ENCODE measurements around the gene ARRDC3.
"Not testable (repeated sequence)": the region's sequence is repeated elsewhere in the genome, so short reads cannot be mapped to it uniquely, and the experiment has no call there.

Gene ARRDC3, protein sequence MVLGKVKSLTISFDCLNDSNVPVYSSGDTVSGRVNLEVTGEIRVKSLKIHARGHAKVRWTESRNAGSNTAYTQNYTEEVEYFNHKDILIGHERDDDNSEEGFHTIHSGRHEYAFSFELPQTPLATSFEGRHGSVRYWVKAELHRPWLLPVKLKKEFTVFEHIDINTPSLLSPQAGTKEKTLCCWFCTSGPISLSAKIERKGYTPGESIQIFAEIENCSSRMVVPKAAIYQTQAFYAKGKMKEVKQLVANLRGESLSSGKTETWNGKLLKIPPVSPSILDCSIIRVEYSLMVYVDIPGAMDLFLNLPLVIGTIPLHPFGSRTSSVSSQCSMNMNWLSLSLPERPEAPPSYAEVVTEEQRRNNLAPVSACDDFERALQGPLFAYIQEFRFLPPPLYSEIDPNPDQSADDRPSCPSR

DNA sequence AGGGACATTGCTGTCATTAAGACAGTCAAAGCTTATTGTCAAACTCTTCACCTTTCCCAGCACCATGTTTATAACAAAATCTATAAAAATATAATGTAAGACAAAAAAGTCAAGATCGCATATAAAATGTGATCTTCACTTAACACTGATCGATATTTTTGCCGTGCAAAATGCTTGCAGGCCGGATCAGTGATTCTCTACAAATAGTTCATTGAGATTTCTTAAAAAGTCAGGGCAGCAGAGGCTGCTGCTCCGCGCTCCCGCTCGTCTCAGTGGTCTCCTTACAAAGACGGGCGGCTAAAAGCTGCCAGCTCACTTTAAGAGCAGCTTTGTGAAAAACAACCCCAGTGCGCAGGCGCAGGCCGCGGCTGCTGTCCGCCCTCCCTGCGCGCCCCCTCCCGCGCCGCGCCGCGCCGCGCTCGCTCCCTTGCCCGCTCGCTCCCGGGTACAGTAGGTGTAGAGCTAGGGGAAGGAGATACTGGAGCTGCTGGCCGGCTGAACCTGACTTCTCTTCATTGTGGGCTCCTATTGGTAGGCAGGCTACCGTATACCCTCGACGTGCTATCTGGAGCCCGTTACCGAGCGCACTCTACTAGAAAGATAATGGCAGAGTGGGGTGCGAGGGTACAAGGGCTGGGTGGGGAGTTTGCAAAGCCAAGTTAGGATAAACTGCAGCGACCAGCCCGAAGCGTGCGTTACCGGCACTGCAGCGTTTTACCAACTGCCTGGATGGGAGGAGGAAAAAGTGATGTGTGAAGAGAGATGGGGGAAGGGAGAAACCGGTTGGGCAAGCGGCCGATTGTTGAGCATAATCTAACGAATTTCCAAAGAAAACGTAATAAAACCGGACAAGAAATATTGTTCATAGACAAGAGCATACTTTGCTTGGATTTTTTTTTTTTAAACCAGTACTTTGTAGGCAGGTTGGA, at the start of gene ARRDC3:
ARRDC3 (minus strand) TSS at position 291 of the 929 bp plus-strand sequence; CDS start at position 66, 225 bp downstream.
- peak; percentile 94 for DNase-seq

DNA sequence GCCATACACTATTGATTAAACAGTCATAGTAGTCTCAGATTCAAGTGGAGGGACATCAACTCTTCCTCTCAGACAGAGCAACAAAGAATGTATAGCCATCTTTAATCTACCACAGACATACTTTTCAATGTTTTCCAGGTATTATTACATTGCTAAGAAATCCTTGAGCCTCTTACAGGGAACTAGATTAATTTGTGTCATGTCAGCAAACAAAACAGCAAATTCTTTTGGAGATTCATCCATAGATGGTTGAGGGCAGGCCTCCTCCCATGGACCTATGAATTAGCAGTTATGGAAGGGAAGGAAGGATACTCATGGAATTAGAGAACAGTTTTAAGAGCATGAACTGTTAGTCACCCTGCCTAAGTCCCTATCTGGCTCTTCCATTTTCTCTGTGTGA, 47.8 kb upstream of the ARRDC3 start:
- no peak for DNase-seq

DNA sequence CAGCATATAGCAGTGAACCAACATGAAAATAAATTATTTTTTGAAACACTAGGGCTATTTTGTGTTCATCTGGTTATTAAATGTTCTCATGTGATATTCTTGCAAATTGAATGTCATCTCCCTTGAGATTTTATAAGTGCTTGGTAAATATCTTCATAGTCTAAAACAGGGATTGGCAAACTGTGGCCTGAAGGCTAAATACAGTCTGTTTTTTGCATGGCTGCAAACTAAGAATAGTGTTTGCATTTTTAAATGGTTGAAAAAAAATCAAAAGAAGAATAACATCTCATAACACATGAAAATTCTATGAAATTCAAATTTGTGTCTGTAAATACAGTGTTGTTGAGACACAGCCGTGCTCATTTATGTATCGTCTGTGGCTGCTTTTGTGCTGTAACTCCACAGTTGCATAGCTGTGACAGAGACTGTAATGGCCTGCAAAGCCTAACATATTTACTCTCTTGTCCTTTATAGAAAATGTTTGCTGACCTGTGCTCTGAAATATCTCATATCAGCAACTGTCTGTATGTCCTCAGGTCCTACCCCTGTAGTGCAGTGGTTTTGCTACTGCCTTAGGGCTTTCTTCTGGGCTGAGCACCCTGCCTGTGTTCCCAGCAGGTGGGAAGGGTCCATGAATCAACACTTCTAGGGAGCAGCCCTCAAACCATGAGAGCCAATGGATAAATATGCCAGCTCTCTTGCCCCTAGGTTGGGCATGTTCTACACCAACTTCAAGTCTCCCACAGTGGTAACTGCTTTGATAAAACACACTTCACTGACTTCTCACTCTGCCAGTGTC, 41.7 kb upstream of the ARRDC3 start:
- no peak for DNase-seq

DNA sequence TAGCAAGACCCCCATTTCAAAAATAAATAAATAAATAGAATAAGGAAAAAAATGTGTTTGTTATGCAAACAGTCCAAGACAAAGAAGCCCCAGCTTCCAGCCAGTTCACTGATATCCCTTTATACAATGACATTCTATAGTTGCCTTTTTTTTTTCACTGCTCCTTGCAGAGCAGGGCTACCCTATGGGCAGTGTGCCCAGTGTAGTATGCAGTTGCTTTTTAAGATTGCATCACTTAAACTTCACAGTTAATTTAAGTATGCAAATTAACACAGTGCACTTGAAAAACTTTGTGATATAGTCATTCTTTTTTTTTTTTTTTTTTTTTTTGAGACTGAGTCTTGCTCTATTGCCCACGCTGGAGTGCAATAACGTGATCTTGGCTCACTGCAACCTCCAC, 40.8 kb upstream of the ARRDC3 start:
- no peak for DNase-seq

DNA sequence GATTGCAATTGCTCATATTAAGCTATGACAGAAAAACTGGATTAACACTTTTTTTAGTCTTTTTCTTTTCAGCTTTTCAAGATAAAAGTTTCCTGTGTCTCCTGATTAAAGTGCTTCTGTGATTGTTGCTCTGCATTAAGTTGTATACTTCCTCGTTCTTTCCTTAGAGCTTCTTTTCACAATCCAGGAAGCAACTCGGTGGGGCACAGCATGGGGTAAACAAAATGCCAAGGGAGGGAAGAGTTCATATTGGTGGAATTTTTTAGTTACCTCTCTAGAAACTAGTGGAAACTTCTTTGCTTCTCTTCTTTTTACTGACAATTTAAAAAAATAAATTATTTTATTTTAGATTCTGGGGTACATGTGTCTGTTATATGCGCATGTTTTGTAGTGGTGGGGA, 37.8 kb upstream of the ARRDC3 start:
- DNase-seq, result no peak

DNA sequence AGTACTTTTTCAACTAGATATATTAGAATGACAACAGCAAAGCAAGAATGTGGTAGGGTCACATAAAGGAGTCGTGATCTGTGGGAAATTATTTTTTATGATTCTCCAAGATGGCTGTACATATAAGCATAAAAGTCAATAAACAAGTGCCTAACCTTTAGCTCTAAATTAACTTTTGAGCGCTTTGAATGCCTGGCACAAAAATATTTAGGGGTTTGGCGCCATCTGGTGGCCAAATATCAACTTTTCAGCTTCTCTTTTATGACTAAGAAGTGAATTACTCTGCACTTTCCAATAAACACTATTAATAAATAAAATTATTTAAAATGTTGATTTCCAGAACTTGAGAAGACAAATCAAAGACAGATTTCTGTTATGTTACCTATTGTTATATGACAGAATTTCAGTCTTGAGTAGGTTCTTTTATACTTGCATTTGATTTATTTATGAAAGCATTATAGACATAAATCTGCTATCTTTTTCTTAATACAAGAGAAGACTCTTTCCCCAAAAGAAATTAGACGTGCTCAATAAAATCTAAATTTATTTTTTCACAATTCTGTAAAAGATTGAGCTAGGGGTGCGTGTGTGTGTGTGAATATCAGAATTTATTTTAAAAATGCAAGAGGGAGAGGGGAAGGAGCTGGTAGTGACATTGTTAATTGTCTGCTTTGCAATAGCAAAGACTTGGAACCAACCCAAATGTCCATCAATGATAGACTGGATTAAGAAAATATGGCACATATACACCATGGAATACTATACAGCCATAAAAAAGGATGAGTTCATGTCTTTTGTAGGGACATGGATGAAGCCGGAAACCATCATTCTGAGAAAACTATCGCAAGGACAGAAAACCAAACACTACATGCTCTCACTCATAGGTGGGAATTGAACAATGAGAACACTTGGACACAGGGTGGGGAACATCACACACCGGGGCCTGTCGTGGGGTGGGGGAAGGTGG, 36.7 kb upstream of the ARRDC3 start:
- DNase-seq, result peak; percentile 31

DNA sequence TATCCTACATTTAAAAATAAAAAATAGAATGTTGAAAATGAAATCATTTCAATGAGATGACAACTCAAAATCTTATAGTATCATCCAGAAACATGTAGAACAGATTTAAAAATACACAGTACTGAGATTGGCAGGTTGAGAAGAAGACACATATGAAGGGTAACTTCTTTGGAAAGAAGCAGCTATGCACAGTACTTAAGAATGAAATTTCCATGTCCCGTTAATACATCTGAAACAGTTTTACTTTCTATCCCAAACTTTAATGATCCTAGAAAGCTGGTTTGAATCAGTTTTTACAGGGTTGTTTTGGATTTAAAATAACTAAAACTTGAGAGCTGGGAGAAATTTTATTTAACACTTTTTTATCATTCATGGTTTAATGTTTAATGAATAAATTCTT, 36.0 kb upstream of the ARRDC3 start:
- DNase-seq, result no peak

DNA sequence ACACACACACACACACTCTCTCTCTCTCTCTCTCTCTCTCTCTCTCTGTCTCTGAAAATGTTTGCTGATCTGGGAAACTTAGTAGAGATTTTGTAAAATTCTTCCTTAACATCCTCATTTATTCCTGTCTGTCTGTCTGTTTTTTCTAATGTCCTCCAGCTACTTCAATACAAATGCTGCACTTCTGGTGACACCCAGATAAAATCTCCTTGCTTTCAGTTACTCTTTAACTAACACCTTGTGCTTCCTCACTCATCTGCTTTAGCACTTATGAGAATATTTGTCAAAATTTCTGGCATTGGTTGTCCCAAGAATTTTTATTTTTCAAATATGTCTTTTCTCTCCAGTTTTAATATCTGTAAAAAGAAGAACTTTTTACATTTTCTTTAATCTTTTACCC, 35.0 kb upstream of the ARRDC3 start:
- DNase-seq, result no peak

DNA sequence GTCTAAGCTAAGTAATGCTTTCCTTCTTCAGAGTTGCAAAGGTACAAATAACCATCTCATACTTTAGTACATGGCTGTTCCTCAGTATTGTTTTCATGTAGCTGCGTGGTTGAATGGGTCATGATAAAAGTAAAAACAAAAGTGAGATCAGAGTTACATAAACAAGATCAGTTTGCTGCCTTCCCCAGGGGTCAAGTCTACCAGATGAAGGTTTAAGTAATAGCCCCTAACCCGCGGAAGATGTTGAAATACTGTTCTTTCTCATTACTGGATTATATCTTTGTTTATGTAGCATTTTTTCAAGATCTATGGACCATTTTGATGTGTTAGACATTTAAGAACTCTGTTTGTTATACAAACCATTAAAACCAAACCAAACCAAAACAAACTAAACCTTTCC, 34.1 kb upstream of the ARRDC3 start:
- no peak for DNase-seq

DNA sequence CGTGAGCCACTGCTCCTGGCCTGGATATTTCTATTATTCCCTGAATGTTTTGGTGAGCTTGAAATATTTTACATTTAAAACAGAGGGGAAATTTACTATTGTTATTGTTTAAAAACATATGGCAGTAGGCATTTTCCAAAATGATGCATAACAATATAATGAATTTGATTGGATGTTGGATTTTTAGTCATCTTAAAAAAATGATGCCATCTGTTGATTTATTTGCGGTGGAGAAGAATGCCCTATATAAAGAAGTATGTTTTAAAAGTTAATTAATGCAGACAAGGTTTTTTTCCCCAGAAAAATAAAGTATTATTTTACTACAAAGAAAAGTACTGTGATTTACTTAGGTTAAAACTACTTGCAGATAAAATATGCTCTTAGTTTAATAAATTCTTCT, 33.4 kb upstream of the ARRDC3 start:
- DNase-seq, result no peak

DNA sequence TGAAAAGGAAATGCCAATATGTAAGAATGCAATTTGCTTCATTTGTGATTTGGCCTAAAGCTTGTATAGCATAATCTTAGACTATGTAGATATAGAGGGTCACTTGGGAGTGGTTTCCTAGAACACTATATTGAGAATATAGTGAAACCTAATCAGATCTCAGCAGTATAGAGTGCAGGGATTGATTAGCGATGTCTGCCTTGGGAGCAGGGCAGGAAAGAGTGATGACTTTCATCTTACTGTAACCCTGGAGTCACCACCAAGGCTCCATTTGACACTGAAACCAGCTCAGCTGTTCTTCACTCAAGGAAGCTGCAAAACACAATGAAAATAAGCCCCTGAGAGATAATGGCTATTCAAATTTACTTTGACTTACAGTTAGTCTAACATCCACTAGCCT, 26.2 kb upstream of the ARRDC3 start:
- no peak for DNase-seq

DNA sequence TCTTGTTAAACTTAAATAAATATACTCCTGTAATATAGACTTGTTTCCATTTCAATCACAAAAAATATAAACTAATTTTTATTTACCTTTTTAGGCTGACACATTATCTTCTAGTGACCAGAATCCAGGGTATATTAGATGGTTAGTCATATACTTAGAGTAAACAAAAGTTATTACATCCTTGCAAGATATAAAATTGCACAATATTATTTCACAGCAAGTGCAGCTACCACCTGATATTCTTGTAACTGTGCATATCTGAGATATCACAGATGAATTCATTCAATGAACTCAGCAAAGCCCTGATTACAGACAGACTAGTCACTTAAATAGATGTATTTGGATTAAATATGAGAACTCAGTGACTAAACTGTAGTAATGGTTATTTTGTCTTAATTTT, 25.6 kb upstream of the ARRDC3 start:
- DNase-seq, result no peak

DNA sequence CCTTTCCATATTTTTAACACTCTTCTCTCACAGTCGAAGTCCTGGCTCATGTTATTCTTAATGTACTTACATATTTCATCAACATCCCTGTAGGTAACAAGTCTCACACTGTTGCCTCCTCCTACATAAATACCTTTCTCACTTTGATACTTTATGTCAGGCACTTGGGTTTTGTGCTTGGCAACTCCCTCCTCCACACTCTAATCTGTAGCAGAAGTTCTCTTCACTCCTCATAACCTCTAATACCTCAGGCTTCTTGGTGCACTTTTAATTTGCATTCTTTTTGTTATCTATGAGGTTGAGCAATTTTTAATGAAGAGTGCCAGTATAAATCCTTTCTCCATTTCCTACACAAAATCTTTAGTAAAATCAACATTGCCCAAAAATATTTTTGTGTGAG, 24.1 kb upstream of the ARRDC3 start:
- DNase-seq, result no peak

DNA sequence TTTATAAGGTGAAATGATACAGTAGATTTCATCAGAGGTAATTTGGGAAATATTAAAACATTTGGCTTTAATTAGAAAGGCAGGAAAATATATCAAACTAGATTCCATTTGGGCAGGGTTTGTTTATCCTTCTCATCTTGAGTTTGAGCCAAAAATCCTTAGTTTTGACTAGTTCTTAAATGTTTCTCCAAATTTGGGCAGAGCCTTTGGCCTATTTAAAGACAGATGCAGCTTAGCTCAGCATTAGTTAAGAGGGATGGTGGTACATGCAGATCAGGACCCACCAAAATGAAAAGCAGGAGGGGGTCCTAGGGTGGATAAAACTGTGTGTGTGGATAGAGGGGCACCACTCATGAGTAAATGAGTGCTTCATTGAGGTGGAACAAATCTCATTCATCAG, 20.3 kb upstream of the ARRDC3 start:
- no peak for DNase-seq

DNA sequence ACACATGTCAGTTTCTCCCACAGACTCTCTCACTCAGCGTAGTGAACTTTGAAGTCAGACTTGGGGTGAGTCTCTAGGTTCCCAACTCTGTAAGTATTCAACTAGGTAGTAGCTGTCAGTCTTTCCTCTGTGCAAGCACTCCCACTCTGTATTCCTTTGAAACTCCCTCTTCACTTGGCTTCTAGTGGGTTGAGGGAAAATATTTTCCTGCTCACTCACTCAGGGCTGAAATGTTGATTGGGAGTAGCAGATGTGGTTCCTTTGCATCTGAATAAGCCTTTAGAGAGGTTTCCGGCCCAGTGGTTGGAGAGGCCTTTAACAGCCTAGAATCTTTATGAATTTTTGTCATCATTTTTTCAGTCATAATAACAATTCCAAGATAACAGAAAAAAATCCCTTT, 18.1 kb upstream of the ARRDC3 start:
- no peak for DNase-seq

DNA sequence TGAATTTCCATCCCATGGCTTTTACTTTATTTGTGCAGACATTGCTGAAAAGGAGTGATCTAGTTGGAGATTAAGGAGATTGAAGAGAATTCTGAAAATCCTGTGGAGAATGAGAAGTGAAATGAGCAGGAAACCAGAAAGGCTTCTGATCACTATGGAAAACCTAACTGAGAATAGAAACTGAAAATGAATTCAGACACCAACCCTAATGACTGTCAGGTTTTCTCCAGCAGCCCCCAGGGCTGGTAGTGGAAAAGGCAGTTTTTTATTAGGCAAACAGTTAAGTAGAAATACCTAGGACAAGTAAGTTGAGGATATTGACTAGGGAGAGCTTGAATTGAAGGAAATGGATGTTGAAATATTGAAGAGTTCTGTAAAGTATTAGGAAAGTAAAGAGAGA, 14.7 kb upstream of the ARRDC3 start:
- DNase-seq, result no peak

DNA sequence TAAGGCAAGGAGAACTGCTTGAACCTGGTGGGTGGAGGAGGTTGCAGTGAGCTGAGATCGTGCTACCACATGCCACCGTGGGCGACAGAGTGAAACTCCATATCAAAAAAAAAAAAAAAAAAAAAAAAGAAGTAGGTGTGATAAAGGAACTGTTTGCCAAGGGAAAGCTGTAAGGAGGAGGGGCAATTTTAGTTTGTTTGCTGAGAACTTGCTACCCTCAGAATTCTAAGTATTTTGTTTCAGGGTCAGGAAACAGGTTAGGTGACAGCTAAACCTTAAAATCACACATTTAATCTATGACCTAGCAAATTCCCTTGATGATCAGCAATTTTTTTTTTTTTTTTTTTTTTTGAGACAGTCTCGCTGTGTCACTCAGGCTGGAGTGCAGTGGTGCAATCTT, 7.2 kb upstream of the ARRDC3 start:
- DNase-seq, result no peak

DNA sequence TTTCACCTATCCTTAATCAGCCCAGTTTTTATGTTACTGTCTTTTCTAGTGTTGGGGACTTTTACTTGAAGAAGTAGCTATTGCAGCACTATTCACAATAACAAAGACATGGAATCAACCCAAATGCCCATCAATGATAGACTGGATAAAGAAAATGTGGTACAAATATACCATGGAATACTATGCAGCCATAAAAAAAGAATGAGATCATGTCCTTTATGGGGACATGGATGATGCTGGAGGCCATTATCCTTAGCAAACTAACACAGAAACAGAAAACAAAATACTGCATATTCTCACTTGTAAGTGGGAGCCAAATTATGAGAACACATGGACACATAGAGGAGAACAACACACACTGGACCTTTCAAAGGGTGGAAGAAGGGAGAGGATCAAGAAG, 6.4 kb upstream of the ARRDC3 start:
- DNase-seq, result not testable (repeated sequence)

DNA sequence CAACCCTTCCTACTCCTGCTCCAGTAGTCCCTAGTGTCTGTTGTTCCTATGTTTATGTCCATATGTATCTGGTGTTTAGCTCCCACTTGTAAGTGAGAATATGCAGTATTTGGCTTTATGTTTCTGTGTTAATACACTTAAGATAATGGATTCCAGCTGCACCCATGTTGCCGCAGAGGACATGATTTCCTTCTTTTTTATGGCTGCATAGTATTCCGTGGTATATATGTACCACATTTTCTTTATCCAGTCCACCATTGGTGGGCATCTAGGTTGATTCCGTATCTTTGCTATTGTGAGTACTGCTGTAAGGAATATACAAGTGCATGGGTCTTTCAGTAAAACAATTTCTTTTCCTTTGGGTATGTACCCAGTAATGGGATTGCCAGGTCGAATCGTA, 5.2 kb upstream of the ARRDC3 start:
- DNase-seq, result no peak

DNA sequence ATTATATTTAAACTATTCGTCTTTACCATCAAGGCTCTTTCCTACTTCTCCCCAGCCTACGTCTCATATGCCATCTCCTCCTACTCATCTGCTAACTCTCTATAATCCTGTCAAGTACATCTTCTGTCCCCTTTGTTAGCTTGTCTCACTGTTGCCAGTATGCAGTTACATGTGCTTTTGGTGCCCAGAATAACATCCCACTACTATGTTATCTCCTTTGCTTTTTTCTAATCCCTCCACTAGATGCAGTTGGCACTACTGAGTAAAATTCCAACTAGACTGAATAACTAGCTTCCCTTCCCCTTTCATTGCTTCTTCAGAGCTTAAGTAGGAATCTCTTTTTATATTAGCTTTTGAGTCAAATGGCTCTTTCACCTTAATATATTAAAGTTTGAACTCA, 3.0 kb upstream of the ARRDC3 start:
- DNase-seq, result no peak

DNA sequence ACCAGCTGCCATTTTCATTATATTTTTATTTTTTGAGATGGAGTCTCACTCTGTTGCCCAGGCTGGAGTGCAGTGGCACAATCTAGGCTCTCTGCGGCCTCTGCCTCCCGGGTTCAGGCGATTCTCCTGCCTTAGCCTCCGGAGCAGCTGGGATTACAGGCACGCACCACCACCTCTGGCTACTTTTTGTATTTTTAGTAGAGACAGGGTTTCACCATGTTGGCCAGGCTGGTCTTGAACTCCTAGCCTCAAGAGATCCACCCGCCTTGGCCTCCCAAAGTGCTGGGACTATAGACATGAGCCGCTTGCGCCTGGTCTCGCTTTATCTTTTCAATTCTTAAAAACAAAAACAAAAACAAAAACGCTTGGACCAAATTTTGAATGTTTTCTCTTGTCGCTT, 2.5 kb upstream of the ARRDC3 start:
- DNase-seq, result not testable (repeated sequence)

All from SHP77 treated with DMSO at 0.1 percent for 48 hours (cell line).